Measurements from ENCODE around the gene ZNF772.
"Not testable (repeated sequence)": the region's sequence is repeated elsewhere in the genome, so short reads cannot be mapped to it uniquely, and the experiment has no call there.

ZNF772 gene

DNA sequence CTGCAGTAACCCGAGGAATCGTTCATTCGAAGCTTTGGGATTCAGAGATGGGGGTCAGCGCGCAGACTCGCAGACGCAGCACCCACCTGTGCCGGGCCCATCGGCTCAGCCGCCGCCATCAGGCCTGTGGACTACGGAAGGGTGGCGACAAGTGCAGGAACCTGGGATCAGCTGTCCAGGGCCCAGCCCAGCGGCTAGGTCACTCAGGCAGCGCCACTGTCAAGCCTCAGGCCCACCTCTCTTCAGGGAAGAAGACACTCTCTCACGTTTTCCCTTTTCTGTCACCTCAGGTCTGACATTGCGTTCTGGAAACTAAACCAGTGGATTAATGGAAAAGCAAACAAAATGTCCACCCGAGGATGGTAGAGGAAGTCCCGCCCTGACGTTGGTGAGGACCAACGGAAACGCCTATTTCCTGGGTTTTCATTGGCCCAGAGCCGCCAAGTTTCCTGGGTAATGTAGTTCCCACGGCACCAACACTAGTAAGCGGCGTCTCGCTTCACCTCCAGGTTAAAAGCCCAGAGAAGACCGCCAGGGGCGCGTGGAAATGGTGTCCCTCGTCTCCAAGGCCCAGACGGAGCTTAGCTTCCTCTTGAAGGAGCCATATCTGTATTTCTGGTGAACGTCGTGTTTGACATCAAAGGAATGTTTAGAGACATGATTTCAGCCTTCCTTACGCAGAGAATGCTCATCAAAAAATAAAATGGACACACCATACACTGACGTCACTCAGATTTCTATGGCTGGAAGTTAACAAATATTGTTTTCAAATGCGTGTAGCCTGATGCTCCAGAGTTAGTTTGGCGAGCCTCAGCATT is at the start of gene ZNF772:
Gene ZNF772, minus strand, starts transcription at position 376 of the 818 bp plus-strand sequence. Its CDS starts 257 bp downstream, at position 119.
- DNase-seq (ENCODE audit: low spot score), result peak; percentile 69
- peak; percentile 57 for FAIRE-seq

DNA sequence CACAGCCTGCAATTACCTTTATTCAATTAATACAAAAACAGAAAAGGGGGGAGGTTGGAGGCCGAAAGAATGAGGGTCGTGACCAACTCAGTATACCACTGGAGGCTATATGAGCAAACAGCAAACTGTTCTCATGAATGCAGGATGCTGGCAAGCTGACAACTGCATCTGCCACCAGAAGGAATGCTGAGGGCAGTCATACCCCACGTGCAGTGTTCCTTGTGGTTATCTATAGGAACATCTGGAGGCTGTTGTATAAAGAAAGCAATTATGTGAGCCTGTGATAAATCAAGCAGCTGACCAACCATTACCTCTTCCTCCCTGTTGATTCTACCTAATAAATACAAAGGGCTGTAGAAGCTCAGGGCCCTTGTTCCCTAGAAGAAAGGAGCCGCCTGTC is 40.7 kb upstream of the ZNF772 start:
- not testable (repeated sequence) for DNase-seq (ENCODE audit: low spot score); FAIRE-seq

DNA sequence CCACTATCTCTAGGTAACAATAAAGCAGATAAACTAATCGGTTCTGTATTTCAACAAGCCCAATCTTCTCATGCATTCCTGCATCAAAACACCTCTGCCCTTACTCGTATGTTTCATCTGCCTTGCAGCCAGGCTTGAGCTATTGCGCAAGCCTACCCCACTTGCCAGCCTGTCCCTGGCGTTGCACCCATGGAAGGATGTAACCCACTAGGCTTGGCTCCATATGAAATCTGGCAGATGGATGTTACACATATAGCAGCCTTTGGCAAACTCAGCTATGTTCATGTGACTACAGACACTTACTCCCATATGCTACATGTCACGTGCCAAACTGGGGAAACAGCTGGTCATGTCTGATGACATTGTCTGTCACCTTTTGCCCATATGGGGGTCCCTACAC is 37.9 kb upstream of the ZNF772 start:
- FAIRE-seq (no peak), DNase-seq (ENCODE audit: low spot score) (no peak)

DNA sequence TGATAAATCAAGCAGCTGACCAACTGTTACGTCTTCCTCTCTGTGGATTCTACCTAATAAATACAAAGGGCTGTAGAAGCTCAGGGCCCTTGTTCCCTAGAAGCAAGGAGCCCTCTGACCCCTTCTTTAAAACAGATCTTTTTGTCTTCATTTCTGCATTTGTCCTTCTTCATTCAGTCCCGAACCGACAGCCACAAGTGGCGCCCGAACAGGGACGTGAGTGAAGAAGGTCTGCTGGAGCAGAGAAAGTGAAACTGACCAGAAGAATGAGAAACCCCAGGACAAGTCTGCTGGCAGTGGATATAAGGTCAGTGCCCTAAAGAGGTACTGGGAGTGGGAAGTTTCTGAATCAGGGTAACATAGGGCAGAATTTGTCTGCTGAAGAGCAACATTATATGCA is 35.5 kb upstream of the ZNF772 start:
- DNase-seq (ENCODE audit: low spot score) (no peak), FAIRE-seq (no peak)

DNA sequence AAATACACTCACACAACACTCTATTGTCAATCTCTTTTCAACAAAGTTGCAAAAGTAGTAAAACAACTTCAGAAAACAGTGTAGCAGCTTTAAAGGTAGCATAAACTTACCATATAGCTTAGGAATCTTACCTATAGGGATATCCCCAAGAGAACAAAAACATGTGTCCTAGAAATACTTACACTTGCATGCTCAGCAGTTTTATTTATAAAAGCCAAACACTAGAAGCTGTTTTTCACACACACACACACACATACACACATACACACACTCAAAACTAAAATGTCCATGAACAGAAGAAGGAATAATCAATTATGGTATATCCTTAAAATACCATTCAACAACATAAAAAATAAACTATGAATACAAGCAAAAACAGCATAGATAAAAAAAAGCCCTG is 34.1 kb upstream of the ZNF772 start:
- no peak for FAIRE-seq

DNA sequence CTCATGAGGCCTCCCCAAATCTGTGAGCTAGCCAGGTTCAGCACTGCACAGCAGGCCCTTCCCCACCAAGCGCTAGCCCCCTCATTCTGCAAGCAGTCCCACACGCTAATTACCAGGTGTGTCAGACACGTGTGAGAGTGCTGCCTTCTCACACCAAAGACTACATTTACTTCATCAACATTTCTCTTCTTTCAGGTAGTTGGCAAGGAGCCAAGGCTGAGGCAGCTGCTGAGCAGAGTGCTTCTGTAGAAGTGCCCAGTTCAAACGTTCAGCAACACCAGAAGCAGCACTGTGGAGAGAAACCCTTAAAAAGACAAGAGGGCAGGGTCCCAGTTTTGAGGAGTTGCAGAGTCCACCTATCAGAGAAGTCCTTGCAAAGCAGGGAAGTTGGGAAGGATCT is 28.8 kb upstream of the ZNF772 start:
- FAIRE-seq (no peak), DNase-seq (ENCODE audit: low spot score) (no peak)

More for the DNA sequence above, 34.1 kb upstream of the ZNF772 start:
- DNase-seq (ENCODE audit: low spot score), result no peak

DNA sequence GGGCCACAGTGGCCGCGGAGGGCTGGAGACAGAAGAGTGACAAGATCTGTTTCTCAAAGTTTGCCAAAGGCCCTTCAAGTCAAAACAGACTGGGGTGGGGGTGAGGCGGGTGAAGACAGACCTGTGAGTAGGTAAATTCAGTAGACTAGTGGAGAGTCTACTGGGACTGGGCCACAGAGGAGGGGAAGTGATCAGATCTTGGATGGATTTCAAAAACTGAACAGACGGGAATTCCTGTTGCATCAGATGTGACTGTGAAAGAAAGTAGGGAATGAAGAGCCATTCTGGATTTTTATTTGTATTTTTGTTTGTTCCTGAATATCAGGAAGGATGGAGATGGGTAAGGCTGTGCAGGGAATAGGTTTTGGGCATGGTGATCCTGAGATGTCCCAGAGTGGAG is 23.0 kb upstream of the ZNF772 start:
- not testable (repeated sequence) for FAIRE-seq

DNA sequence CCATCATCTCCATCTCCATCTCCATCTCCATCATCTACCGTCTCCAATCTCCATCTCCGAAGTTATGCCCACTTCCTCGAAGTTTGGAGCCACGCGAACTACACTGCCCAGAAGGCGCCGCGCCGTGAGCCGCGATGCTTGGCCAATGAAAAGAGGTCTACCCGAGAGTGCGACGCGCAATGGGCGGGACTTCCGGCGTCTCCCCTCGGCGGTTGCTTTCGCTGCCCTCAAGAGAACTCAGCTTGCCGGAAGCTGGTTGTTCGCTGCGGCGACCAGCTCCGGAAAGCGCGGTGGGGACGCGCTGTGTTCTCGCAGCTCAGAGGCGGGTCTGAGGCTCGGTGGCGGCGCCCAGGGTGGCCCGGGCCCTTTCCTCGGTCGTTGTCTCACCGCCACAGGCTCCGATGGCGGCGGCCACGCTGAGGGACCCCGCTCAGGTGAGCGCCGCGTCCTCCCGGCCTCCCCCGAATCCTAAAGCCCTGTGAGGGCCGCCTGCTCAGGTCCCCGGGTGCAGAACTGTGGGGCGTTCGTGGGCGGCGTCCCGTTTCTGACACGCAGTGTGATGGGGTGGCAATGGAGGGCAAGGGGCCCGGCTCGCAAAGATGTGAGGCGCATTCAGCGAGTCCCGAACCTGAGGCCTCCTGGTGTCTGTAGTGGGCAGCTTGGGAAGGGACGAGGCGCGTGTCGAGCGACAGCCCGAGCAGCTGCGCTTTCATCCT is 22.5 kb upstream of the ZNF772 start, which contains the start of gene ZNF773:
Gene ZNF773, plus strand, starts transcription at position 259 of the 716 bp plus-strand sequence. Its CDS starts 143 bp downstream, at position 402.
- FAIRE-seq (peak; percentile 47), DNase-seq (ENCODE audit: low spot score) (peak; percentile 76)

More for the DNA sequence above, 23.0 kb upstream of the ZNF772 start:
- not testable (repeated sequence) for DNase-seq (ENCODE audit: low spot score)

DNA sequence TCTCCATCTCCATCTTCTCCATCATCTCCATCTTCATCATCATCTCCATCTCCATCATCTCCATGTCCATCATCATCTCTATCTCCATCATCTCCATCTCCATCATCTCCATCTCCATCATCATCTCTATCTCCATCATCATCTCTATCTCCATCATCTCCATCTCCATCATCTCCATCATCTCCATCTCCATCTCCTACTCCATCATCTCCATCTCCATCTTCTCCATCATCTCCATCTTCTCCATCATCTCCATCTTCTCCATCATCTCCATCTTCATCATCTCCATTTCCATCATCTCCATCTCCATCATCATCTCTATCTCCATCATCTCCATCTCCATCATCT is 21.9 kb upstream of the ZNF772 start:
- DNase-seq (ENCODE audit: low spot score); FAIRE-seq: not testable (repeated sequence)

DNA sequence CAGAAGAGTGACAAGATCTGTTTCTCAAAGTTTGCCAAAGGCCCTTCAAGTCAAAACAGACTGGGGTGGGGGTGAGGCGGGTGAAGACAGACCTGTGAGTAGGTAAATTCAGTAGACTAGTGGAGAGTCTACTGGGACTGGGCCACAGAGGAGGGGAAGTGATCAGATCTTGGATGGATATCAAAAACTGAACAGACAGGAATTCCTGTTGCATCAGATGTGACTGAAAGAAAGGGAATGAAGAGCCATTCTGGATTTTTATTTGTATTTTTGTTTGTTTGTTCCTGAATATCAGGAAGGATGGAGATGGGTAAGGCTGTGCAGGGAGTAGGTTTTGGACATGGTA is 10.9 kb upstream of the ZNF772 start:
- not testable (repeated sequence) for FAIRE-seq; DNase-seq (ENCODE audit: low spot score)

DNA sequence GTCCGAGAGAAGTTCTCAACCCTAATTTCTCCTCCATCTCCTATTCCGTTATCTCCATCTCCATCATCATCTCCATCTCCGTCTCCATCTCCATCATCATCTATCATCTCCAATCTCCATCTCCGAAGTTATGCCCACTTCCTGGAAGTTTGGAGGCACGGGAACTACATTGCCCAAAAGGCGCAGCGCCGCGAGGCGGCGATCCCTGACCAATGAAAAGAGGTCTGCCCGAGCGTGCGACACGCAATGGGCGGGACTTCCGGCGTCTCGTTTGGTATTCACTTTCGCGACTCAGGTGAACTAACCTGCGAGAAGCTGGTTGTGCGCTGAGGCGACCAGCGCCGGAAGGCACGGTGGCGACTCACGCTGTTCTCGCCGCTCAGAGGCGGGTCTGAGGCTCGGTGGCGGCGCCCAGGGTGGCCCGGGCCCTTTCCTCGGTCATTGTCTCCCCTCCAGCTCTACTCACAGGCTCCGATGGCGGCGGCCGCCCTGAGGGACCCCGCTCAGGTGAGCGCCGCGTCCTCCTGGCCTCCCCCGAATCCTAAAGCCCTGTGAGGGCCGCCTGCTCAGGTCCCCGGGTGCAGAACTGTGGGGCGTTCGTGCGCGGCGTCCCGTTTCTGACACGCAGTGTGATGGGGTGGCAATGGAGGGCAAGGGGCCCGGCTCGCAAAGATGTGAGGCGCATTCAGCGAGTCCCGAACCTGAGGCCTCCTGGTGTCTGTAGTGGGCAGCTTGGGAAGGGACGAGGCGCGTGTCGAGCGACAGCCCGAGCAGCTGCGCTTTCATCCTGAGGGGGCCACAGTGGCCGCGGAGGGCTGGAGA is 10.3 kb upstream of the ZNF772 start, which contains the start of gene ZNF419:
Gene ZNF419, plus strand, starts transcription at position 274 of the 822 bp plus-strand sequence. Its CDS starts 201 bp downstream, at position 475.
- DNase-seq (ENCODE audit: low spot score) (peak; percentile 61), FAIRE-seq (peak; percentile 70)

DNA sequence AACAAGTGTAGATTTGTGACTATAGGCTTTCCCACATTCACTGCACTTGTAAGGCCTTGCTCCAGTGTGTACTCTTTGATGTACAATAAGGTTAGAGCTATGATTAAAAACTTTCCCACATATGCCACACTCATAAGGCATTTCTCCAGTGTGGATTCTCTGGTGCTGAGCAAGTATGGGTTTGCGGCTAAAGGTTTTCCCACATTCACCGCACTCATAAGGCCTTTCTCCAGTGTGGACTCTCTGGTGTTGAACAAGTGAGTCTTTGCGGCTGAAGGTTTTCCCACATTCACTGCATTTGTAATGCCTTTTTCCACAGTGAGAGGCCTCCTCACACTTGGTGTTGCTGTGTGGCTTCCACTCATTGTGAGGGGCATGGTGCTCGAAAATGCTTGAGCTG is 3.7 kb downstream of the ZNF772 start:
- FAIRE-seq (no peak), DNase-seq (ENCODE audit: low spot score) (no peak)

DNA sequence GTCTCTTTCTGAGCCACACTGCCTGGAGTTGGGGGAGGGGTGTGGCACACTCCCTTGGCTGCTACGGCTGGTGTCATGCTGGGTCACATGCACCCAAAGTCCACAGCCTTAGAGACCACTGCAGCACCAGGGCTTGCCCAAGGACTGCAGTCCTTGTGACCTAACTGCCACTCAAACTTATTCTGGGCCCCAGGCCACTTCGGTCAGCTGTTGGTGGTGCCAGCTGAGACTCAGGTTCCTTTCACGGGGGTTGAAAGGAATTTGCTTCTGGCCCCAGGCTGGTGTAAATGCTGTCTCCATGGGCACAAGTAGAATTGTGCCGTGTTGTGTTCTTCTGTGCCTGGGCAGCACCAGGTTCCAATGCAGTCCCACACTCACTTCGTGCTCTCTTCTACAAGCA is 10.9 kb downstream of the ZNF772 start:
- no peak for FAIRE-seq

DNA sequence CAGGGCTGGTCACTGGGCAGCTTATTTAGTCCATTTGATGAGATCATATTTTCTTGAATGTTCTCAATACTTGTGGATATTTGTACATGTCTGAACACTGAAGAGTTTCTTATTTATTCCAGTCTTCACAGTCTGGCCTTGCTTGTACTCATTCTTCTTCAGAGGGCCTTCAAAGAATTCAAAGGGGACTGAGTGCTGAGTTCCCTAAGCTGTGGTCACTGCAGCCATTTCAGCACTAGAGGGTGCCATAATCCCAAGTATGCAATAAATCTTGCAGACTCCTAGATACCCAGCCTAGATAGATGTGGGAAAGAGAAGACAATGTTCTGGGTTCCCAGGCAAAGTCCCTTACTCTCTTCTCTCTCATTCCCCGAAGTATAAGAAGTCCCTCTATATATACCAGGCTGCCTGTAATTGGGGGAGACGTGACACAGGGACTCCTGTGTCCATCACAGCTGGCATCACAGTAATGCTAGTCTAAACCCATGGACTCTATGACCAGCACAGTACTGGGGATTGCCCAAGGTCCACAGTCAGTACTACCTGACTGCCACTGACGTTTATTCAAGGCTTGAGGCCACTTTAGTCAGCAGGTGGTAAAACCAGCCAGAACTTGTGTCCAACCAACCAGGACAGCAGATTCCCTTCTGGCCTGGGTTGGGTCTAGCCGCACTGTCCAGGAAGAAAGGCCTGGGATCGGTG is 11.5 kb downstream of the ZNF772 start:
- FAIRE-seq (no peak), DNase-seq (ENCODE audit: low spot score) (peak; percentile 7)

More for the DNA sequence above, 10.9 kb downstream of the ZNF772 start:
- DNase-seq (ENCODE audit: low spot score), result no peak

DNA sequence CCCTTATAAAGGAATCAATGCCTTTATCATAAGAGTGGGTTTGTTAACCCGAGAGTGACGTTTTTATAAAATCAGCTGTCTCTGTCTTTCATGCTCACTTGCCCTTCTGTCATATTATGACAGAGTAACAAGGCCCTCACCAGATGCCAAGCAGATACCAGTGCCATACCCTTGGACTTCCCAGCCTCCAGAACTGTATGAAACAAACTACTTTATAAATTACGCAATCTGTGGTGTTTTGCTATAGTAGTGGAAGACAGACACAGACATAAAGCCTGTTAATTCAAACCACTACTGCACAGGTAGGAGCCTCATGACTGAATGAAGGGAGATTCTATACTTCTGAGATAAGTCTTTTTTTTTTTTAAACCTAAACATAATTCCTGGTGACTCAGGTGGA is 25.1 kb downstream of the ZNF772 start:
- no peak for FAIRE-seq

DNA sequence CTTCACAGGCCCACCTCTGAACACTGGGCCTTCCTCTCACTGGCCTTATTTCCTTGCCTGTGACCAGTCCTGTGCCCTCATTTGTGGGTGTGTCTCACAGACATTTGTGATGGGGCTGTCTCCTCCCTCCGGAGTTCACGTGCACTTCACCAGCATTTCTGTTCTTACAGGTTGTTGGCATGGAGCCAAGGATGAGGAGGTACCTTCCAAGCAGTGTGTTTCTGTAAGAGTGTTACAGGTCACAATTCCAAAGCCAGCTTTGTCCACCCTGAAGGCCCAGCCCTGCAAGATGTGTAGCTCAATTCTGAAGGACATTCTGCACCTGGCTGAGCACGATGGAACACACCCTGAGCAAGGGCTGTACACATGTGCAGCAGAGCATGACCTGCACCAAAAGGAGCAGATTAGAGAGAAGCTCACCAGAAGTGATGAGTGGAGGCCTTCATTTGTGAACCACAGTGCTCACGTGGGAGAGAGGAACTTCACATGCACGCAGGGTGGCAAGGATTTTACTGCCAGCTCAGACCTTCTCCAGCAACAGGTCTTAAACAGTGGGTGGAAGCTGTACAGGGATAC is 34.2 kb downstream of the ZNF772 start:
- no peak for DNase-seq (ENCODE audit: low spot score)

More for the DNA sequence above, 25.1 kb downstream of the ZNF772 start:
- no peak for DNase-seq (ENCODE audit: low spot score)

DNA sequence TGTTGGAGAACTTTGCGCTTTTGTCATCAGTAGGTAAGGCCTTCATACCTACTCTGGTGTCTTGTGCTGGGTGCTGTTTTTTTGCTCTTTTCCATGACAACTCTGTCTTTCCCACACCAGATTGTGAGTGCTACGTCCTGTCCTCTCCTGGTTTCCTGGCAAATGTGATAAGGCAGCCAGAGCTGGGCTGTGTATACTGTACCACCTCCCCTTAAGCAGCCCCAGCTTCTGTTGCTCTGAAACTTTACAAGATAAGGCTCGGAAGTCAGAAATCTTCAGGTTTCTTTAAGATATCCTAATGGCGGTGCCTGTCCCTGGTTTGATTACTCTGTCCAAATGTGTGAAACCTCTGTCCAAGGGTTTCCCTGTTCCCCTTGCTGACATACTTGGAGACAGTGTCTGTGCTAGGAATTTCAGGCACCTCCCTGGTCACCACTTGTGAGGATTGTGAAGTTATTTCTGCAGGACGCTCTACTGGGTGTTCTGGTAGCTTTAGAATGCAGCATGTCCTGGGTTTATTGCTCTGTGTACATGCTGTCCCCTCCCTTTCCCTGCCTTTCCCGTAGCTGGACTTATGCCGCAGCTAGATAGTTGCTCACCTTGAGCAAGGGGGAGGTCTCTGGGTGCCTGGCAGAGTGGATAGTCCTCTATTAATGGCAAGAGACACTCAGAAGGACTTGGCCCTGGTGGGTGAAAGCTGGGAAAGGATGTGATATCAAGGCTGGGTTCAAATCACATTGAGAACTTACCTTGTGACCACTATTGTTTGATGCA is 35.2 kb downstream of the ZNF772 start:
- FAIRE-seq, result no peak
- DNase-seq (ENCODE audit: low spot score), result no peak

More for the DNA sequence above, 34.2 kb downstream of the ZNF772 start:
- FAIRE-seq, result no peak

DNA sequence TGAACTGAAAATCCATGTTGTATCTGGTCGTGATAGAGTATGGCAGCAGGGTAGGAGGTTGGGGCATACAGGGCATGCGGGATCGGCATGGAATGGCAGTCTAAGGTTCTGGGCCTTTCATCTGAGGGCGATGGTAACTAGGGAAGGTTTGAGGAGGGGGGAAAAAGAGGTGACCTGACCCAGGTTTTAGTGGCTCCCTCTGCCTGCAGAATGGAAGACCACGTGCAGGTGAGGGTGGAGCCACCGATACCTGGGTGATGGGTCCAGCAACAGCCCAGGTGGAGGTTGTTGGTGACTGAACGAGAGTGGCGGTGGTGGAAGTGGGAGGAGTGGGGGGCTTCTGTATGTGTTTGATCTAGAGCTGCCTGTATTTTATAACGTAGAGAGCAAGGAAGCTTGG is 38.4 kb downstream of the ZNF772 start:
- no peak for FAIRE-seq
- DNase-seq (ENCODE audit: low spot score), result no peak

DNA sequence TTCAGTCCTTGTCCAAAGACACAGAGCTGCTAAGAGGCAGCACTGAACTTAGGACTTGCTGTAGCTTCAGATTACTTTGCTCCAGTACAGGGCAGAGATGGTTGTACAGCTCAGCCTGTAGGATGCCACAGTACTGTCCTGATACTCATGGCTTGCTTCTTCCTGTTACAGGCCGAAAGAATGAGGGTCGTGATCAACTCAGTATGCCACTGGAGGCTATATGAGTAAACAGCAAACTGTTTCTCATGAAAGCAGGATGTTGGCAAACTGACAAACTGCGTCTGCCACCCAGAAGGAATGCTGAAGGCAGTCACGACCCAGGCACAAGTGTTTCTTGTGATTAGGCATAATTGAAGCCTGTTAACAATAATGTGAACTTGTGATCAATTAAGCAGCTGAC is 39.4 kb downstream of the ZNF772 start:
- no peak for DNase-seq (ENCODE audit: low spot score)
- no peak for FAIRE-seq

DNA sequence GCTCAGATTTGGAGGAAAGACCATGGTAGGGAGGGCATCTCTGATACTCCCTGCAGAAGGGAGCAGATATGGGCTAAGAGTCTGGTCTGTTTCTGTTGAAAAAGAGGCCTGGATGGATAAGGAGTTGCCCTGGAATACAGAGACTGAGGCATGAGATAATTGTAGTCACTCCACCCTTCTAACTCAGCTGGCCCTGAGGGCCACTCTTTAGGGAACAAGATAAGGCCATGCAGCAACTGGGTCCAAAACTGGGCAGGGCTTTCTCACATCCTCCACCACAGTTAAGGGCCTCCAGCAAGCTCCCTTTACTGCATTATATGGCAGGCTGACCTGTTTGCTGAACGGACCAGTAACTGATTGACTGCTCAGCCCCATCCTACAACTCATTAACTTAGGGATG is 40.9 kb downstream of the ZNF772 start:
- DNase-seq (ENCODE audit: low spot score) (no peak), FAIRE-seq (no peak)
